Stimulated activated effector memory CD8-positive, alpha-beta T cell treated with anti-CD3 and anti-CD28 coated beads, Interleukin-12 subunit alpha, Interleukin-12 subunit beta, amount 100 ng/mL, for 72 hours (primary cell): ENCODE data around the gene RGS9.
A peak's percentile ranks its signal among the peaks of the same experiment; 100 is the strongest.

ENCODE experiments used
- ATAC-seq: fragments of 150-1000 bp; cut with Tn5 transposase; 2 replicates; pipeline ENCODE4 v1.10.0; 2021
- DNase-seq, 2 donors: peaks; one replicate each; pipeline ENCODE4 v3.0.0; 2021 to 2022; ENCODE audit warnings: low spot score in 2 of 2
- H3K27ac Mint-ChIP-seq: one replicate; pipeline ENCODE4 v1.8.0; 2022; ENCODE audit warnings: mild to moderate bottlenecking, mixed read lengths
- H3K36me3 Mint-ChIP-seq: one replicate; pipeline ENCODE4 v1.8.0; 2022; ENCODE audit warnings: mild to moderate bottlenecking, mixed read lengths
- H3K4me1 Mint-ChIP-seq: one replicate; pipeline ENCODE4 v1.8.0; 2022; ENCODE audit warnings: mixed read lengths
- H3K4me3 Mint-ChIP-seq: one replicate; pipeline ENCODE4 v1.8.0; 2022; ENCODE audit warnings: mild to moderate bottlenecking, mixed read lengths
- H3K9me3 Mint-ChIP-seq: one replicate; pipeline ENCODE4 v1.8.0; 2022; ENCODE audit warnings: mixed read lengths

RGS9 gene

GRCh38 chr17:65130832-65131231 is 6.3 kb upstream of the RGS9 start:
- no peak overlapping the region for H3K4me3 Mint-ChIP-seq
- DNase-seq (no peak), ATAC-seq (no peak)
- no peaks in the 10 kb centered on the region for H3K9me3 Mint-ChIP-seq
- H3K27ac Mint-ChIP-seq = no peak overlapping the region
- peaks cover 6% of the 10 kb centered on the region for H3K4me1 Mint-ChIP-seq
- H3K36me3 Mint-ChIP-seq = no peaks in the 10 kb centered on the region

- ATAC-seq (no peak), DNase-seq (no peak)
- H3K4me1 Mint-ChIP-seq = peaks cover 6% of the 10 kb centered on the region
- no peak overlapping the region for H3K27ac Mint-ChIP-seq
- H3K36me3 Mint-ChIP-seq = no peaks in the 10 kb centered on the region
- no peak overlapping the region for H3K4me3 Mint-ChIP-seq
- H3K9me3 Mint-ChIP-seq = no peaks in the 10 kb centered on the region
These were observed 5.9 kb upstream of the RGS9 start for GRCh38 chr17:65131240-65131639.

DNA sequence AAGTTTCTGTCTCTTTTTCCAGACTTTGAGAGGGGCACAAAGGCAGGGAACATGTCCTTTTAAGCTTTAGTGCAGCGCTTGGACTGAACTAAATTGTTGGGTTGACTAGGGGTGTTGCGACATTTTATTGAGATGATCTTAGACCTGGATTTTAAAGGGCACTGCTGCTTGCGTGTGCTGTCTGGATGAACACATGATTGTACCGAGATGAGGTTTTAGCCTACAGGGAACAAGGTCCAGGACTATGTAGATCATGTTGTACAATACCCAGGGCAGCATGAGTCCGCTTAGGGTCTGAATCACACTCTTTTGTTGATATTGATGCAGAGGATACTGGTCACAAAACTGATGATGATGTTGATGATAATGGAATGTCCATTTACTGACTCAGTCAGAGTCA is 5.2 kb upstream of the RGS9 start:
- ATAC-seq = no peak
- Mint-ChIP-seq H3K36me3 (no peaks in the 10 kb centered on the region), H3K4me3 (no peak overlapping the region), H3K27ac (no peak overlapping the region), H3K9me3 (no peaks in the 10 kb centered on the region), H3K4me1 (peaks cover 6% of the 10 kb centered on the region)
- DNase-seq = no peak

DNA sequence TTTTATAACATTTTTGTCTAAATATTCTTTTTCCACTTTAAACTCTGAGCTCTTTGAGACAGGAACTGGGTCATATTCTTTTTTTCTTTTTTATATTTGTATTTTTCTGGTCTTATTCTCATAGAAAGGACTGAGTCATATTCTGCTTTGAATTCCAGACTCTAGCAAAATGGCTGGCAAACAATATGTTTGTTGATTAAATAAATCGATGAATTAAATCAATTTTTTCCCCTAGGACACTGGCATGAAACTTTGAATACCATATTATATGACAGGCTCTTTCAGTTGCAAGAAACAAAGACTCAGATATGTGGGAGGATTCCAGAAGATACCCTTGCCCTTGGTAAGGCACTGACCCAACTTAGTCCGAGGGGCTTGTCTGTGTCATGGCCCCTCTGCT is 3.1 kb upstream of the RGS9 start:
- H3K36me3 Mint-ChIP-seq = no peaks in the 10 kb centered on the region
- DNase-seq = no peak
- no peak overlapping the region for H3K4me3 Mint-ChIP-seq
- ATAC-seq = no peak
- H3K9me3 Mint-ChIP-seq = no peaks in the 10 kb centered on the region
- H3K4me1 Mint-ChIP-seq = peaks cover 19% of the 10 kb centered on the region
- H3K27ac Mint-ChIP-seq = no peak overlapping the region

DNA sequence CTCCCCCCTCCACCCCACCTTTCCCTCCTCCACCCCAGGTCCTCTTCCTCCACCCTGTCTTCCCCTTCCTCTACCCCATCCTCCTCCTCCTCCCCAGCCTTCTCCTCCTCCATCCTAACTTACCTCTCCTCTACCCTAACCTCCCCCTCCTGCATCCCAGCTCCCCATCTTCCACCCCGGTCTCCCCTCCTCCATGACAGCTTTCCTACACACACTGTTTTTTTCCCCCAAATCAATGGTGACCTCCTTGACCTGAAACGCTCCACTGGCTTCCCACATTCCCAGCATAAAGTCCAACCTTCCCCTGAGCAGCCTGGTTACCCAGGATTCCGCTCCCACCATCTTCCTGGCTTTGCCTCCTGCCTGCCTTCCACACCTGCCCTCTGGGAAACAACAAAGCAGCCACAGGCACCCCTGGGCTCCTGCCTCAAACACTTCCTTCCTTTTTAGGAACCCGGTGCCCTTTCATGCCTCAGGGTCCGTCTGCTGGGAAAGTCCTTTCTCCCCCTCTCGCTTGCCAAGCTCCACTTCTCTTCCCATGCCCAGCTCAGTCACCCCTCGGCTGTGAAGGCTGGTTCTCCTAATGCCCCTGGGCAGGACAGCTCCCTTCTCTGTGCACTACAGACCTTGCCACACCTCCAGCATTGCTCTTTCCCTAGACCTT is 2.1 kb downstream of the RGS9 start:
- no peak for DNase-seq
- Mint-ChIP-seq H3K36me3 (no peaks in the 10 kb centered on the region), H3K9me3 (no peaks in the 10 kb centered on the region), H3K4me1 (peaks cover 52% of the 10 kb centered on the region), H3K27ac (peak overlapping the region; percentile 78), H3K4me3 (peak overlapping the region; percentile 81)
- ATAC-seq = no peak

DNA sequence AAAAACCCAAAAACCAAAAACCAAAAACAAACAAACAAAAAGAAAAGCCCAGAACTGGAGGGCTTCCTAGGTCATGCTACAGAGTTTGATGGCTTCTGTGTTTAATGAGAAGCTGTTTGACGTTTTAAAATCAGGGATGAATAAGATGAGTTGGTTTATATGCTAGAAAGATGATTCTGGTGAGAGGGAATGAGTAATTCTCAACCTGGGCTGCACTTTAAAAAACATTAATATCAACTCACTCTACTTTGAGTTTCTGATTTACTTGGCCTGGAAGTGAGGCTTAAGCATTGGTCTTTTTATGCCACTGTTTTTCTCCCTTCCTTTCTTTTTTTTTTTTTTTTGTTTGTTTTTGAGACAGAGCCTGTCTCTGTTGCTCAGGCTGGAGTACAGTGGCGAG is 5.1 kb downstream of the RGS9 start:
- H3K4me3 Mint-ChIP-seq = no peak overlapping the region
- no peak overlapping the region for H3K27ac Mint-ChIP-seq
- no peak for DNase-seq
- no peaks in the 10 kb centered on the region for H3K36me3 Mint-ChIP-seq
- ATAC-seq = peak; percentile 78
- H3K4me1 Mint-ChIP-seq = peaks cover 50% of the 10 kb centered on the region
- no peaks in the 10 kb centered on the region for H3K9me3 Mint-ChIP-seq

- no peaks in the 10 kb centered on the region for H3K36me3 Mint-ChIP-seq
- no peak overlapping the region for H3K27ac Mint-ChIP-seq
- no peaks in the 10 kb centered on the region for H3K9me3 Mint-ChIP-seq
- ATAC-seq = no peak
- no peak overlapping the region for H3K4me3 Mint-ChIP-seq
- no peak for DNase-seq
- peaks cover 33% of the 10 kb centered on the region for H3K4me1 Mint-ChIP-seq
These were observed 6.9 kb downstream of the RGS9 start for GRCh38 chr17:65143889-65144604.

GRCh38 chr17:65145743-65146142 is 8.6 kb downstream of the RGS9 start:
- Mint-ChIP-seq H3K4me1 (peaks cover 19% of the 10 kb centered on the region), H3K9me3 (no peaks in the 10 kb centered on the region), H3K36me3 (no peaks in the 10 kb centered on the region), H3K27ac (no peak overlapping the region), H3K4me3 (no peak overlapping the region)
- DNase-seq = no peak
- ATAC-seq = no peak

GRCh38 chr17:65147955-65148354 is 10.8 kb downstream of the RGS9 start:
- Mint-ChIP-seq H3K27ac (no peak overlapping the region), H3K4me3 (no peak overlapping the region), H3K36me3 (no peaks in the 10 kb centered on the region), H3K9me3 (no peaks in the 10 kb centered on the region), H3K4me1 (peaks cover 10% of the 10 kb centered on the region)
- DNase-seq (no peak), ATAC-seq (no peak)

DNA sequence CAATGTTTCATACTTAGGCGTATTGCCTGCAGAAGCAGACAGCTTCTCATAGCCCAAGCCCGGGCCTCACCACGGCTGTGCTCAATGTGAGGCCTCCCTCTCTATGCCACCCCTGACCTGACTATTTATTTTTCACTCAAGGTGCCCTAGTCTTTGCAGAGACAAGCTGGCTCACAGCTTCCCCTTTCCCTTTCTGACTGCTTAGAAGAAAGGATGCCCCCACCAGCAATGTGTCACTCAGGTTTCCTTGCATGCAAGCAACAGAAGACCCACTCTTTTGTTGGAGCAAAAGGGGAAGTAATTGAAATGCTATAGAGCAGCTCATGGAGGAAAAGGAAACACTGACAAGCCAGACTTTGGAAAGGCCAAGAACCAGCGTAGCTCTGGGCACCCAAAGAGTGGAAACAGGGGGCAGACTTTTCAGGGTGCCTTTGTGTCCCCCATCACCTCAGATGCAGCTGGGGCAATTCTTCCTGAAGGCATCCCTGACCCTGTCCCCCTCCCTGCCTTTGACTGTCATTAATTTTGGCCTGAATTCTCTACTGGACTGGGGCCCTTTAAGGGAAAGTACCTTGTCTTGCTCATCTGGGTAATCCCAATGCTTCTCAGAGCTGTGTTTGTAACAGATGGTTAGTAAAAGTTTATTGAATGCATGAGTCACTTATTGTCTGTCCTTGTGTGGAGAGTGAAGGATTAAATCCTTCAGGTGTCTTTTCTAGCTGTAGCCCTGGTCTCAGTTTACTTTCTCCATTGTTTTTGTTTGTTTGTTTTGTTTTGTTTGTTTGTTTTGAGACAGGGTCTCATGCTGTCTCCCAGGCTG is 17.8 kb downstream of the RGS9 start:
- no peaks in the 10 kb centered on the region for H3K36me3 Mint-ChIP-seq
- peak; percentile 99 for ATAC-seq
- DNase-seq = no peak

DNA sequence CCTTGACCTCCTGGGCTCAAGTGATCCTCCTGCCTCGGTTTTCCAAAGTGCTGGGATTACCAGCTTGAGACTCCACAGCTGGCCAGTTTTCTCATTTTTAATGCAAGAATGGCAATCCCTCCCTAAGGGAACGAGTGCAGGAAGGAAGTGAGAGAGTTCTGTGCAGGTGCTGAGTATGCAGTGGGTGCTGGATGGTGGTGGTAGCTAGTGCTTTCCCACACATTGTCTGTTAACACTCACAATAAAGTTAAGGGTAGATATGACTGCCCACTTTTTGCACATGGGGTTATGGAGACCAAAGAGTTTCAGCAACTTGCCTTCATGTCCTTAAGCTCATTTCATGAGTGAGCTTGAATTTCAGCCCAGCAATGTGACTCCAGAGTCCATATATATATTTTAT is 18.5 kb downstream of the RGS9 start:
- no peak overlapping the region for H3K27ac Mint-ChIP-seq
- DNase-seq = no peak
- peak; percentile 41 for ATAC-seq

More for the DNA sequence above, 17.8 kb downstream of the RGS9 start:
- no peaks in the 10 kb centered on the region for H3K9me3 Mint-ChIP-seq
- H3K27ac Mint-ChIP-seq = no peak overlapping the region
- peaks cover 20% of the 10 kb centered on the region for H3K4me1 Mint-ChIP-seq
- no peak overlapping the region for H3K4me3 Mint-ChIP-seq

DNA sequence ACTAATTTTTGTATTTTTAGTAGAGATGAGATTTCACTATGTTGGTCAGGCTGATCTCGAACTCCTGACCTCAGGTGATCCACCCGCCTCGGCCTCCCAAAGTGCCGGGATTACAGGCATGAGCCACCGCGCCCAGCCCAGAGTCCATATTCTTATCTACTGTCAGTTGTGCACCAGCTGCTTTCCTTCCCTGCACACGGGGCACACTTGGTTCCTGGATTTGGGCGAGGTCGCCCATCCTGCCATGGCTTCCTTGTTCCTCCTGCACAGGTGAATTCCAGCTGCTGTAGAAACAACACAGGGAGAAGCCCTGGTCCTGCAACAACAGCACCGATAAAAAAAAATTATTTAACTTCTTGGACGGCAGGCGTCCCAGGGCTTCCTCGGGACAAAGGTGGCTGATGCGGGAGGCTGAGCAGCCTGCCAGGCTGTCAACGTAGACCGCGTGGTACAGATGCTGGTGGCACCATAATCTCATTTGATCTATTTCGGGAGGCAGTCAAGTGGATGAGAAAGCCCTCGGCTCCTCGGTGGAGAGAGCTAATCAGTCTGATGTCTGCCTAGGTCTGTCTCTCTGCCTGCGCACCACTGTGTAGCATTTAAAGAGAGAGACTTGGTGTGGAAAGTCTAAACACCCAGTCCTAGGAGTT is 19.1 kb downstream of the RGS9 start:
- DNase-seq = no peak
- H3K36me3 Mint-ChIP-seq = no peaks in the 10 kb centered on the region
- ATAC-seq = no peak
- no peak overlapping the region for H3K4me3 Mint-ChIP-seq
- H3K27ac Mint-ChIP-seq = no peak overlapping the region
- H3K4me1 Mint-ChIP-seq = peaks cover 20% of the 10 kb centered on the region
- H3K9me3 Mint-ChIP-seq = no peaks in the 10 kb centered on the region

More for the DNA sequence above, 18.5 kb downstream of the RGS9 start:
- Mint-ChIP-seq H3K9me3 (no peaks in the 10 kb centered on the region), H3K36me3 (no peaks in the 10 kb centered on the region), H3K4me3 (no peak overlapping the region), H3K4me1 (peaks cover 20% of the 10 kb centered on the region)

GRCh38 chr17:65156835-65157565 is 19.8 kb downstream of the RGS9 start:
- H3K4me3 Mint-ChIP-seq = no peak overlapping the region
- ATAC-seq = no peak
- H3K27ac Mint-ChIP-seq = no peak overlapping the region
- DNase-seq = no peak
- no peaks in the 10 kb centered on the region for H3K36me3 Mint-ChIP-seq
- H3K4me1 Mint-ChIP-seq = peaks cover 16% of the 10 kb centered on the region
- H3K9me3 Mint-ChIP-seq = no peaks in the 10 kb centered on the region

GRCh38 chr17:65158041-65158440 is 20.9 kb downstream of the RGS9 start:
- DNase-seq (no peak), ATAC-seq (no peak)
- no peaks in the 10 kb centered on the region for H3K36me3 Mint-ChIP-seq
- H3K4me1 Mint-ChIP-seq = peaks cover 14% of the 10 kb centered on the region
- no peak overlapping the region for H3K4me3 Mint-ChIP-seq
- H3K27ac Mint-ChIP-seq = no peak overlapping the region
- no peaks in the 10 kb centered on the region for H3K9me3 Mint-ChIP-seq

GRCh38 chr17:65158622-65159021 is 21.5 kb downstream of the RGS9 start:
- ATAC-seq (no peak), DNase-seq (no peak)
- H3K36me3 Mint-ChIP-seq = no peaks in the 10 kb centered on the region
- no peak overlapping the region for H3K27ac Mint-ChIP-seq
- H3K9me3 Mint-ChIP-seq = no peaks in the 10 kb centered on the region
- H3K4me3 Mint-ChIP-seq = no peak overlapping the region
- H3K4me1 Mint-ChIP-seq = peaks cover 19% of the 10 kb centered on the region
